OCI-LY3 (cell line): ENCODE measurements around the gene PHB1.

ENCODE experiments used
- EZH2phosphoT487 ChIP-seq: fragments of 200-600 bp; shearing (Covaris generic); IDR thresholded peaks from 2 replicates; pipeline ENCODE4 v1.6.1; 2018; ENCODE audit warnings: antibody characterized with exemption, mixed run types, low read depth
- TF ChIP-seq, protein P1 (sequence below): fragments of 200-600, 300-600 bp; sonication (generic); IDR thresholded peaks from 2 replicates; pipeline ENCODE4 v1.5.1; 2014; ENCODE audit warnings: antibody characterized with exemption, low read length, low read depth

GRCh38 chr17:49402706-49403105 lies 12.0 kb downstream of the PHB1 start:
- TF ChIP-seq, protein P1, sequence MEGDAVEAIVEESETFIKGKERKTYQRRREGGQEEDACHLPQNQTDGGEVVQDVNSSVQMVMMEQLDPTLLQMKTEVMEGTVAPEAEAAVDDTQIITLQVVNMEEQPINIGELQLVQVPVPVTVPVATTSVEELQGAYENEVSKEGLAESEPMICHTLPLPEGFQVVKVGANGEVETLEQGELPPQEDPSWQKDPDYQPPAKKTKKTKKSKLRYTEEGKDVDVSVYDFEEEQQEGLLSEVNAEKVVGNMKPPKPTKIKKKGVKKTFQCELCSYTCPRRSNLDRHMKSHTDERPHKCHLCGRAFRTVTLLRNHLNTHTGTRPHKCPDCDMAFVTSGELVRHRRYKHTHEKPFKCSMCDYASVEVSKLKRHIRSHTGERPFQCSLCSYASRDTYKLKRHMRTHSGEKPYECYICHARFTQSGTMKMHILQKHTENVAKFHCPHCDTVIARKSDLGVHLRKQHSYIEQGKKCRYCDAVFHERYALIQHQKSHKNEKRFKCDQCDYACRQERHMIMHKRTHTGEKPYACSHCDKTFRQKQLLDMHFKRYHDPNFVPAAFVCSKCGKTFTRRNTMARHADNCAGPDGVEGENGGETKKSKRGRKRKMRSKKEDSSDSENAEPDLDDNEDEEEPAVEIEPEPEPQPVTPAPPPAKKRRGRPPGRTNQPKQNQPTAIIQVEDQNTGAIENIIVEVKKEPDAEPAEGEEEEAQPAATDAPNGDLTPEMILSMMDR = no peak
- no peak for TF ChIP-seq EZH2phosphoT487
